PC-9 (cell line): Measurements from ENCODE around the gene PNLIPRP2. TPM values are rescaled to one million over a fixed set of nuclear protein-coding genes. Genes with fewer than 3 reads are reported as not detected.

Source experiments
- BruUV-seq: library from RNA; stranded (reverse); fragments of 400-500 nt; replicated peaks from 2 replicates; lab custom pipeline; 2021; lab: Mats Ljungman, UMichigan
- CTCF ChIA-PET: fragments of 300-600 bp; sonication (Branson Sonifier 250); formaldehyde crosslinking; loops from one replicate; lab custom pipeline; 2022; ENCODE audit warnings: antibody characterized with exemption; lab: Charles Lee
- POLR2A ChIA-PET: fragments of 300-600 bp; sonication (Branson Sonifier 250); formaldehyde crosslinking; loops from one replicate; lab custom pipeline; 2022; ENCODE audit warnings: antibody characterized with exemption; ENCODE audit not compliant: unreplicated experiment; lab: Charles Lee
- DNase-seq, 2 experiments: peaks; one replicate each; pipeline versions ENCODE4 v3.0.0 to v3.0.0-alpha.2; 2015 to 2022; ENCODE audit warnings: mixed read lengths in 1 of 2
- H2AFZ ChIP-seq: fragments of 200-600 bp; sonication (generic); 2 replicates; pipeline ENCODE4 v1.8.1; 2017; ENCODE audit warnings: antibody characterized with exemption
- H3F3A ChIP-seq: fragments of 200-600 bp; sonication (generic); 2 replicates; pipeline ENCODE4 v1.8.1; 2017; ENCODE audit warnings: antibody characterized with exemption, mild to moderate bottlenecking, low read depth; ENCODE audit not compliant: insufficient read depth
- H3K27ac ChIP-seq: fragments of 200-600 bp; sonication (generic); 2 replicates; pipeline ENCODE4 v1.6.1; 2016; ENCODE audit warnings: mixed run types
- H3K27me3 ChIP-seq: fragments of 200-600 bp; sonication (generic); 2 replicates; pipeline ENCODE4 v1.6.1; 2016; ENCODE audit warnings: low read depth, mixed run types; ENCODE audit not compliant: insufficient read depth
- H3K36me3 ChIP-seq: fragments of 200-600 bp; sonication (generic); 2 replicates; pipeline ENCODE4 v1.6.1; 2016; ENCODE audit warnings: low read depth, mixed run types
- H3K4me1 ChIP-seq: fragments of 200-600 bp; sonication (generic); replicated peaks from 2 replicates; pipeline ENCODE4 v1.6.1; 2016; ENCODE audit warnings: mixed run types; ENCODE audit not compliant: insufficient read depth
- H3K4me2 ChIP-seq: fragments of 200-600 bp; sonication (generic); 2 replicates; pipeline ENCODE4 v1.6.1; 2017; ENCODE audit warnings: mixed run types
- H3K4me3 ChIP-seq: fragments of 200-600 bp; sonication (generic); 2 replicates; pipeline ENCODE4 v1.6.1; 2016; ENCODE audit warnings: mixed run types
- H3K79me2 ChIP-seq: fragments of 200-600 bp; sonication (generic); 2 replicates; pipeline ENCODE4 v1.6.1; 2017; ENCODE audit warnings: low read depth, mixed run types
- H3K9me2 ChIP-seq: fragments of 200-600 bp; sonication (generic); 2 replicates; pipeline ENCODE4 v1.8.1; 2017; ENCODE audit warnings: mild to moderate bottlenecking; ENCODE audit not compliant: insufficient read depth
- H3K9me3 ChIP-seq: fragments of 200-600 bp; sonication (generic); 2 replicates; pipeline ENCODE4 v1.8.1; 2016; ENCODE audit warnings: low read depth; ENCODE audit not compliant: insufficient read depth
- H4K20me1 ChIP-seq: fragments of 200-600 bp; sonication (generic); 2 replicates; pipeline ENCODE4 v1.8.1; 2017; ENCODE audit not compliant: insufficient read depth
- CTCF ChIP-seq: fragments of 200-600 bp; sonication (generic); conservative IDR thresholded peaks from 2 replicates; pipeline ENCODE4 v1.6.1; 2017; ENCODE audit warnings: mixed run types, antibody characterized with exemption, mild to moderate bottlenecking, moderate library complexity
- EZH2 ChIP-seq: fragments of 200-600 bp; sonication (generic); IDR thresholded peaks from 2 replicates; pipeline ENCODE4 v1.8.0; 2017; ENCODE audit warnings: antibody characterized with exemption, low read depth
- intact Hi-C: fragments of 100-400 bp; cut with micrococcal nuclease; formaldehyde crosslinking; loops from one replicate; pipeline ENCODE4 v1.10.0; 2022; ENCODE audit not compliant: unreplicated experiment
- total RNA-seq: library from RNA; stranded (reverse); gene quantifications from 2 replicates; pipeline ENCODE4 v1.2.3, GENCODE V29; 2021

The PNLIPRP2 gene
- total RNA-seq, 1 experiment from 2014 or later = not detected

DNA sequence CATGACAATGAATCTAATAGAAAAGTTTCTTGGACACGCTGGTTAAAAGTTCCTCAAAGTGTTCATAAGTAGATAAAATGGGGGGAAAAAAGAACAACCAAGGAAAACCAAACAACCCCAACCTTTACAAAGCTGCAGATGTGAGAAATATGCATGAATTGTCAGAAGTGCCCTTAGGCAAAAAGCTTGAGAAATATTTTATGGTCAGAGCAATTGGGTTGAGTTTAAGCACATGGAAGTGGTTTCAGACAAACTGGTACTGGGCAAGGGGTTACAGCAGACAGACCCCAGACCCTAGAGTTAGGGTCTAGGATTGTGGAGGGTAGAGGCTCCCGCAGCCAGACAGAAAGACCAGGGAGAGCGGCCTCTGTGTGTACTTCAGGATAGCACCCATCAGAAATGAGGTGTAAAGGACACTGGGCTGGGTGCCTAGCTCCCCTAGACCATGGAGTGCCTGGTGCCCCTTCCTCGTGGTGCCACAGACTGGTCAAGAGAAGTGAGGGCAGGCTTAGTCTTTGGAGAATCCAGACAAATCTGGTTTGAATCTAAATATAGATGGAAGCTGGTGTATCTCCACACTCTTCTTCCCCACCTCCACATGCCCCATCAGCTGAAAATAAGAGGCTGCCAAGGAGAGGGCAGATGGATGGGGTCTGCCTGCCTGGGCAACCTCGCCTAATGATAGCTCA is 37.3 kb downstream of the PNLIPRP2 start:
- ChIA-PET CTCF (no interaction called here), POLR2A (no interaction called here)
- no peak overlapping the region for H3K27ac ChIP-seq
- H3K9me3 ChIP-seq = no peaks in the 10 kb centered on the region
- H3K36me3 ChIP-seq = no peaks in the 10 kb centered on the region
- H3F3A ChIP-seq = no peaks in the 10 kb centered on the region
- H3K79me2 ChIP-seq = no peaks in the 10 kb centered on the region
- H3K27me3 ChIP-seq = peaks cover 30% of the 10 kb centered on the region; the same call in 1 of the 2 replicates
- no peak overlapping the region for H3K4me3 ChIP-seq
- no peaks in the 10 kb centered on the region for H4K20me1 ChIP-seq
- no TSS peak for BruUV-seq
- H3K9me2 ChIP-seq = no peaks in the 10 kb centered on the region
- no peak overlapping the region for H2AFZ ChIP-seq
- DNase-seq = no peak
- no peak overlapping the region for H3K4me2 ChIP-seq
- intact Hi-C loops = no loop called here
- no peak for TF ChIP-seq CTCF
- no peak for TF ChIP-seq EZH2
- H3K4me1 ChIP-seq = no peaks in the 10 kb centered on the region

DNA sequence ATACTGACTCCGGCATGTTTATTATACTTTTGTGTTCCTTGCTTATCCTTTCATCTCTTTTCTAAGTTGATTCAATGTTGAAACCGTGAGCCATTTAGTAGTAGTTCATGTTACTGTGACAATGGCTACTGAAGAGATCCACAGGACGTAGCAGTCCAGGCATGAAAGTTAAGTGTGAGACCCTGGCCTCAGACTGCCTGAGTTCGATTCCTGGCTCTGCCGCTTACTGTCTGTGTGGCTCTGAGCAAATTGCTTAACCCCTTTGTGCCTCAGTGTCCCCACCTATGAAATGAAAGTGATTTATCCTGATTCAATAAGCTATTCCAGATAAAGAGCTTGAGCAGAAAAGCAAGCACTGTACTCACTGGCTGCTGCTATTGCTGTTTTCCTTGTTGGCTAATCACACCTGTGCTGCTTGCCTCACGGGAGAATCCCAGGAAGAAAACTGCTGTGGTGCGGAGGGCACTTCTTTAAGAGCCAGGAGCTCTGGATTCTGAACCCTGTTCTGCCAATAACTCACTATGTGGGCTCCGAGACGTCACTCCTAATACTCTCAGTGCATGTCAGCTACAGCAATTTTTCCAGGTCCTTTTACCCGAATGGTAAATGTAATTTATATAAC is 38.4 kb downstream of the PNLIPRP2 start:
- no peak overlapping the region for H3K4me3 ChIP-seq
- no peaks in the 10 kb centered on the region for H3K36me3 ChIP-seq
- H3F3A ChIP-seq = no peaks in the 10 kb centered on the region
- H2AFZ ChIP-seq = no peak overlapping the region
- CTCF ChIA-PET = no interaction called here
- no peaks in the 10 kb centered on the region for H3K9me3 ChIP-seq
- H3K4me1 ChIP-seq = no peaks in the 10 kb centered on the region
- POLR2A ChIA-PET = no interaction called here
- H3K79me2 ChIP-seq = no peaks in the 10 kb centered on the region
- H3K4me2 ChIP-seq = no peak overlapping the region
- TF ChIP-seq CTCF = no peak
- TF ChIP-seq EZH2 = no peak
- H3K9me2 ChIP-seq = no peaks in the 10 kb centered on the region
- intact Hi-C loops = no loop called here
- no peaks in the 10 kb centered on the region for H4K20me1 ChIP-seq
- no peak overlapping the region for H3K27ac ChIP-seq
- BruUV-seq = no TSS peak
- DNase-seq = no peak
- peaks cover 20% of the 10 kb centered on the region; the same call in 1 of the 2 replicates for H3K27me3 ChIP-seq

- H3K36me3 ChIP-seq = no peaks in the 10 kb centered on the region
- no peaks in the 10 kb centered on the region for H4K20me1 ChIP-seq
- no peak overlapping the region for H3K27ac ChIP-seq
- no peak for TF ChIP-seq CTCF
- TF ChIP-seq EZH2 = no peak
- H3K4me1 ChIP-seq = no peaks in the 10 kb centered on the region
- no peaks in the 10 kb centered on the region for H3K79me2 ChIP-seq
- H3K4me2 ChIP-seq = no peak overlapping the region
- intact Hi-C loops = no loop called here
- H3K9me3 ChIP-seq = no peaks in the 10 kb centered on the region
- H3K27me3 ChIP-seq = peaks cover 7% of the 10 kb centered on the region; the same call in 1 of the 2 replicates
- H3F3A ChIP-seq = no peaks in the 10 kb centered on the region
- POLR2A ChIA-PET = no interaction called here
- no peak for DNase-seq
- H2AFZ ChIP-seq = no peak overlapping the region
- BruUV-seq = no TSS peak
- H3K9me2 ChIP-seq = no peaks in the 10 kb centered on the region
- no peak overlapping the region for H3K4me3 ChIP-seq
- CTCF ChIA-PET = no interaction called here
Measured at GRCh38 chr10:116660860-116661259, 40.1 kb downstream of the PNLIPRP2 start.
